Hepatocyte (in vitro differentiated cells): ENCODE measurements around the gene PRCD. TPM values are rescaled to one million over a fixed set of nuclear protein-coding genes. Genes with fewer than 3 reads are reported as not detected.

Source experiments
- DNase-seq: peaks from one replicate; pipeline ENCODE4 v3.0.0-alpha.2; 2016; ENCODE audit warnings: low spot score
- H2AFZ ChIP-seq: fragments of 200-600 bp; sonication (generic); 2 replicates; pipeline ENCODE4 v1.6.0; 2016; ENCODE audit warnings: antibody characterized with exemption, mild to moderate bottlenecking
- H3K27ac ChIP-seq: fragments of 200-600 bp; sonication (generic); 2 replicates; pipeline ENCODE4 v1.5.1; 2016; ENCODE audit warnings: mild to moderate bottlenecking
- H3K27me3 ChIP-seq: fragments of 200-600 bp; sonication (generic); 2 replicates; pipeline ENCODE4 v1.6.1; 2016
- H3K36me3 ChIP-seq: fragments of 200-600 bp; sonication (generic); replicated peaks from 2 replicates; pipeline ENCODE4 v1.5.1; 2016; ENCODE audit warnings: low read depth; ENCODE audit not compliant: insufficient read depth
- H3K4me1 ChIP-seq: fragments of 200-600 bp; sonication (generic); 2 replicates; pipeline ENCODE4 v1.5.1; 2016; ENCODE audit warnings: mild to moderate bottlenecking, moderate library complexity; ENCODE audit not compliant: insufficient read depth
- H3K4me2 ChIP-seq: fragments of 200-600 bp; sonication (generic); 2 replicates; pipeline ENCODE4 v1.6.0; 2016
- H3K4me3 ChIP-seq: fragments of 200-600 bp; sonication (generic); 2 replicates; pipeline ENCODE4 v1.5.1; 2016; ENCODE audit warnings: mild to moderate bottlenecking
- H3K79me2 ChIP-seq: fragments of 200-600 bp; sonication (generic); 2 replicates; pipeline ENCODE4 v1.6.0; 2017; ENCODE audit warnings: mild to moderate bottlenecking
- H3K9me2 ChIP-seq: fragments of 200-600 bp; sonication (generic); replicated peaks from 2 replicates; pipeline ENCODE4 v1.6.0; 2017; ENCODE audit warnings: mild to moderate bottlenecking; ENCODE audit not compliant: insufficient read depth
- H3K9me3 ChIP-seq: fragments of 200-600 bp; sonication (generic); 2 replicates; pipeline ENCODE4 v1.5.1; 2016; ENCODE audit warnings: low read depth, mild to moderate bottlenecking
- H4K20me1 ChIP-seq: fragments of 200-600 bp; sonication (generic); 2 replicates; pipeline ENCODE4 v1.6.0; 2016; ENCODE audit warnings: mild to moderate bottlenecking; ENCODE audit not compliant: insufficient read depth, poor library complexity, severe bottlenecking
- EZH2 ChIP-seq: fragments of 200-600 bp; sonication (generic); IDR thresholded peaks from 2 replicates; pipeline ENCODE4 v1.6.1; 2016; ENCODE audit warnings: antibody characterized with exemption, mild to moderate bottlenecking, borderline replicate concordance
- EZH2phosphoT487 ChIP-seq: fragments of 200-600 bp; sonication (generic); IDR thresholded peaks from one replicate; pipeline ENCODE4 v1.6.1; 2018; ENCODE audit warnings: antibody characterized with exemption, mild to moderate bottlenecking, low read depth, moderate library complexity; ENCODE audit not compliant: unreplicated experiment, severe bottlenecking
- WGBS: methylation state at CpG from one replicate; pipeline ENCODE4 v1.1.6; 2016; ENCODE audit warnings: low lambda C conversion rate; ENCODE audit errors: missing lambda C conversion rate; 5-methylcytosine and 5-hydroxymethylcytosine counted together
- polyA plus RNA-seq: library from polyadenylated mRNA; unstranded; fragments of >200 nt; fragmentation: Nextera tagmentation; extraction: Ambion mirVana; gene quantifications from 2 replicates; pipeline ENCODE4 v1.2.1, GENCODE V29; 2016
- total RNA-seq: library from RNA; depleted of rRNA; stranded (reverse); fragments of >200 nt; gene quantifications from 2 replicates; pipeline ENCODE4 v1.2.3, GENCODE V29; 2014
- TF ChIP-seq, protein P1 (sequence below): fragments of 200-600 bp; sonication (generic); IDR thresholded peaks from 2 replicates; pipeline ENCODE4 v1.5.1; 2016; ENCODE audit warnings: antibody characterized with exemption, mild to moderate bottlenecking; ENCODE audit not compliant: poor library complexity

Gene PRCD
- total and polyA plus RNA-seq, 2 experiments from 2014 or later = 2.0 to 10.2 TPM

DNA sequence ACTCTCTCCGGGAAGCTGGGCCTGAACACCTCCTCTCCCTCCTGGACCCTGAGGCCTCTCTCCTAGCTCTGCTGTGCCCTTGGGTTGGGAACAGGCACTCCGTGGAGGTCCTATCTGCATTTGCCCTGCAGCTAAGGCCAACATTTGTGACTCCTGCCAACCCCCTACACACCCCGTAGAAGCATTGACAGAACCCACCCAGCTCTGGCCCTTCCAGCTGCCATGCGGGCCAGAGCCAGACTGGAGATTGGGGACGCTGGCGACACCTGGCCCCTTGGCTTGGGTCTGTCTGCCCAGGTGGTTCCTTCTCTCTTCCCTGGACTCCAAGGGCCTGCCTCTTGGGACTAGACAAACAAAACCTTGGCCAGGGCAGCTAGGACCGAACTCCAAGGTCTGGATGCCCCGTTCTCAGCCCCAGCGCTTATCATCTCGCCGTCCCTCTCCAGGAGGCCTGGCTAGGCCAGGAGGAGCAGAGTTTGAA lies 38.0 kb upstream of the PRCD start:
- Histone ChIP-seq H4K20me1 (no peaks in the 10 kb centered on the region), H3K36me3 (no peaks in the 10 kb centered on the region), H3K79me2 (peaks cover 11% of the 10 kb centered on the region), H3K9me3 (no peaks in the 10 kb centered on the region), H3K27me3 (peaks cover 4% of the 10 kb centered on the region), H3K4me2 (peak overlapping the region; percentile 92), H3K27ac (peak overlapping the region; percentile 51), H3K4me3 (no peak overlapping the region), H2AFZ (peak overlapping the region; percentile 77), H3K9me2 (no peaks in the 10 kb centered on the region), H3K4me1 (peaks cover 26% of the 10 kb centered on the region)
- 73% methylated on average over 11 of the region's 11 CpGs for WGBS
- peak; percentile 11 for DNase-seq
- TF ChIP-seq, protein P1, sequence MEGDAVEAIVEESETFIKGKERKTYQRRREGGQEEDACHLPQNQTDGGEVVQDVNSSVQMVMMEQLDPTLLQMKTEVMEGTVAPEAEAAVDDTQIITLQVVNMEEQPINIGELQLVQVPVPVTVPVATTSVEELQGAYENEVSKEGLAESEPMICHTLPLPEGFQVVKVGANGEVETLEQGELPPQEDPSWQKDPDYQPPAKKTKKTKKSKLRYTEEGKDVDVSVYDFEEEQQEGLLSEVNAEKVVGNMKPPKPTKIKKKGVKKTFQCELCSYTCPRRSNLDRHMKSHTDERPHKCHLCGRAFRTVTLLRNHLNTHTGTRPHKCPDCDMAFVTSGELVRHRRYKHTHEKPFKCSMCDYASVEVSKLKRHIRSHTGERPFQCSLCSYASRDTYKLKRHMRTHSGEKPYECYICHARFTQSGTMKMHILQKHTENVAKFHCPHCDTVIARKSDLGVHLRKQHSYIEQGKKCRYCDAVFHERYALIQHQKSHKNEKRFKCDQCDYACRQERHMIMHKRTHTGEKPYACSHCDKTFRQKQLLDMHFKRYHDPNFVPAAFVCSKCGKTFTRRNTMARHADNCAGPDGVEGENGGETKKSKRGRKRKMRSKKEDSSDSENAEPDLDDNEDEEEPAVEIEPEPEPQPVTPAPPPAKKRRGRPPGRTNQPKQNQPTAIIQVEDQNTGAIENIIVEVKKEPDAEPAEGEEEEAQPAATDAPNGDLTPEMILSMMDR = no peak
- TF ChIP-seq EZH2 = no peak
- no peak for TF ChIP-seq EZH2phosphoT487

GRCh38 chr17:76502341-76503211 lies 37.3 kb upstream of the PRCD start:
- Histone ChIP-seq H3K4me2 (no peak overlapping the region), H3K27ac (no peak overlapping the region), H3K27me3 (peaks cover 4% of the 10 kb centered on the region)

GRCh38 chr17:76504117-76504516 lies 35.7 kb upstream of the PRCD start:
- TF ChIP-seq, protein P1 = no peak
- TF ChIP-seq EZH2phosphoT487 (no peak), EZH2 (no peak)
- Histone ChIP-seq H3K79me2 (peaks cover 8% of the 10 kb centered on the region), H3K27ac (no peak overlapping the region), H3K9me2 (no peaks in the 10 kb centered on the region), H3K36me3 (no peaks in the 10 kb centered on the region), H3K4me3 (no peak overlapping the region), H3K9me3 (no peaks in the 10 kb centered on the region), H2AFZ (no peak overlapping the region), H3K4me2 (no peak overlapping the region), H4K20me1 (no peaks in the 10 kb centered on the region), H3K27me3 (peaks cover 4% of the 10 kb centered on the region), H3K4me1 (peaks cover 11% of the 10 kb centered on the region)
- peak; percentile 3 for DNase-seq
- 78% methylated on average over 7 of the region's 7 CpGs for WGBS

More at GRCh38 chr17:76502341-76503211, 37.3 kb upstream of the PRCD start:
- TF ChIP-seq EZH2 = no peak
- TF ChIP-seq, protein P1 = no peak
- no peak for TF ChIP-seq EZH2phosphoT487
- Histone ChIP-seq H3K36me3 (no peaks in the 10 kb centered on the region), H2AFZ (no peak overlapping the region), H3K4me1 (peaks cover 25% of the 10 kb centered on the region), H3K4me3 (no peak overlapping the region), H3K9me2 (no peaks in the 10 kb centered on the region), H3K79me2 (peaks cover 9% of the 10 kb centered on the region), H4K20me1 (no peaks in the 10 kb centered on the region), H3K9me3 (no peaks in the 10 kb centered on the region)
- peak; percentile 2 for DNase-seq
- WGBS = 79% methylated on average over 8 of the region's 8 CpGs
